Measurements from ENCODE around the gene CLEC11A. TPM values are rescaled to one million over a fixed set of nuclear protein-coding genes. Genes with fewer than 3 reads are reported as not detected.

The CLEC11A gene
- total and polyA plus RNA-seq, 2 experiments from 2014 or later, result 16.6 to 26.7 TPM

Other genes with a start within 250 kb of the CLEC11A start
- 308 and 370 TPM in 2 replicates for gene EMC10, start 246.9 kb upstream of the CLEC11A start, total RNA-seq
- gene EMC10, start 246.9 kb upstream of the CLEC11A start, polyA plus RNA-seq, result 280 and 382 TPM in 2 replicates
- gene GARIN5A, start 246.5 kb upstream of the CLEC11A start, total RNA-seq, result 7.7 and 9.4 TPM in 2 replicates
- gene GARIN5A, start 246.5 kb upstream of the CLEC11A start, polyA plus RNA-seq, result 4.8 and 9.3 TPM in 2 replicates
- gene JOSD2, start 212.2 kb upstream of the CLEC11A start, total RNA-seq, result 21.4 and 25.4 TPM in 2 replicates
- gene JOSD2, start 212.2 kb upstream of the CLEC11A start, polyA plus RNA-seq, result 29.5 and 44.8 TPM in 2 replicates
- not detected in 2 replicates for gene ASPDH, start 209.5 kb upstream of the CLEC11A start, total RNA-seq
- gene ASPDH, start 209.5 kb upstream of the CLEC11A start, polyA plus RNA-seq, result not detected in 2 replicates
- gene LRRC4B, start 154.9 kb upstream of the CLEC11A start, total RNA-seq, result 38.7 and 56.4 TPM in 2 replicates
- 5.8 and 6.2 TPM in 2 replicates for gene LRRC4B, start 154.9 kb upstream of the CLEC11A start, polyA plus RNA-seq
- gene SYT3, start 83.5 kb upstream of the CLEC11A start, total RNA-seq, result 1.9 and 4.7 TPM in 2 replicates
- 2.1 and 4.3 TPM in 2 replicates for gene SYT3, start 83.5 kb upstream of the CLEC11A start, polyA plus RNA-seq
- 23.5 and 36.8 TPM in 2 replicates for gene C19orf81, start 73.9 kb upstream of the CLEC11A start, total RNA-seq
- gene C19orf81, start 73.9 kb upstream of the CLEC11A start, polyA plus RNA-seq, result 42.2 and 67.4 TPM in 2 replicates
- gene SHANK1, start 3.6 kb upstream of the CLEC11A start, total RNA-seq, result 2.9 and 8.7 TPM in 2 replicates
- 0.71 and 2.0 TPM in 2 replicates for gene SHANK1, start 3.6 kb upstream of the CLEC11A start, polyA plus RNA-seq
- gene GPR32, start 47.1 kb downstream of the CLEC11A start, total RNA-seq, result not detected in 2 replicates
- gene GPR32, start 47.1 kb downstream of the CLEC11A start, polyA plus RNA-seq, result not detected in 2 replicates
- gene ACP4, start 67.1 kb downstream of the CLEC11A start, total RNA-seq, result not detected in 2 replicates
- gene ACP4, start 67.1 kb downstream of the CLEC11A start, polyA plus RNA-seq, result 0.23 and 0.64 TPM in 2 replicates
- not detected in 2 replicates for gene KLK1, start 100.4 kb downstream of the CLEC11A start, total RNA-seq
- not detected in 2 replicates for gene KLK1, start 100.4 kb downstream of the CLEC11A start, polyA plus RNA-seq
- gene KLK15, start 110.2 kb downstream of the CLEC11A start, total RNA-seq, result not detected in 2 replicates
- not detected in 2 replicates for gene KLK15, start 110.2 kb downstream of the CLEC11A start, polyA plus RNA-seq
- gene KLK3, start 131.6 kb downstream of the CLEC11A start, total RNA-seq, result not detected in 2 replicates
- gene KLK3, start 131.6 kb downstream of the CLEC11A start, polyA plus RNA-seq, result 1.00 TPM in 1 of 2 replicates, not detected in the other
- gene KLK2, start 150.1 kb downstream of the CLEC11A start, total RNA-seq, result not detected in 2 replicates
- gene KLK2, start 150.1 kb downstream of the CLEC11A start, polyA plus RNA-seq, result not detected in 2 replicates
- not detected in 2 replicates for gene KLK4, start 188.0 kb downstream of the CLEC11A start, total RNA-seq
- gene KLK4, start 188.0 kb downstream of the CLEC11A start, polyA plus RNA-seq, result not detected in 2 replicates
- not detected in 2 replicates for gene KLK5, start 229.7 kb downstream of the CLEC11A start, total RNA-seq
- not detected in 2 replicates for gene KLK5, start 229.7 kb downstream of the CLEC11A start, polyA plus RNA-seq
- 0.30 and 0.99 TPM in 2 replicates for gene KLK6, start 246.2 kb downstream of the CLEC11A start, total RNA-seq
- 0.67 and 2.5 TPM in 2 replicates for gene KLK6, start 246.2 kb downstream of the CLEC11A start, polyA plus RNA-seq